Middle frontal gyrus (tissue), 1 donor: ENCODE data around the gene APOBEC3F.
A peak's percentile ranks its signal among the peaks of the same experiment; 100 is the strongest.
"Not testable (repeated sequence)": the region's sequence is repeated elsewhere in the genome, so short reads cannot be mapped to it uniquely, and the experiment has no call there.

Experiments used
- DNase-seq: peaks from one replicate; pipeline ENCODE4 v3.0.0-alpha.2; 2015; ENCODE audit warnings: low spot score; ENCODE audit errors: extremely low spot score

Gene APOBEC3F

DNA sequence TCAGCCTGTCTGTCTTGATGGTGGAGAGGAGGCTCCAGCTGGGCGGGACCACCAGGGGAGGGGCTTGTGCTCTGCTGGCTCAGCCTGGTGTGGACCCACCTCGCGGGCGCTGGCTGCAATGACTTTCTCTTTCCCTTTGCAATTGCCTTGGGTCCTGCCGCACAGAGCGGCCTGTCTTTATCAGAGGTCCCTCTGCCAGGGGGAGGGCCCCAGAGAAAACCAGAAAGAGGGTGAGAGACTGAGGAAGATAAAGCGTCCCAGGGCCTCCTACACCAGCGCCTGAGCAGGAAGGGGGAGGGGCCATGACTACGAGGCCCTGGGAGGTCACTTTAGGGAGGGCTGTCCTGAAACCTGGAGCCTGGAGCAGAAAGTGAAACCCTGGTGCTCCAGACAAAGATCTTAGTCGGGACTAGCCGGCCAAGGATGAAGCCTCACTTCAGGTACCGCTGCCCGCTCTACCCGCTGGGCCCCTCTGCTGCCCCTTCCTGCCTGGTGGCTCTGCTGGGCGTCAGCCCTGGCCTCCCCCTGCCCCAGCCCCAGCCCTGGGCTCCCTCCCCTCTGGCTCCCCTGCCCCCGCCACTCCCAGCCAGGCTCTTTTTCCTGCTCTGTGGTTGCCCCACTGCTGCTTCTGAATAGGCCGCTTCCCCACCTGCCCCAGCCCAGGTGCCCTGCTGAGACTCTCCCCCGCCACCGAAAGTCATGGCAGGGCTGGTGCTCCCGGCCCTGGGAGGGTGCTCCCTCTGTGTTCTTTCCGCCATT is at the start of gene APOBEC3F:
Gene APOBEC3F, plus strand, starts transcription at position 327 of the 759 bp plus-strand sequence. Its CDS starts 97 bp downstream, at position 424.
- not testable (repeated sequence) for DNase-seq

DNA sequence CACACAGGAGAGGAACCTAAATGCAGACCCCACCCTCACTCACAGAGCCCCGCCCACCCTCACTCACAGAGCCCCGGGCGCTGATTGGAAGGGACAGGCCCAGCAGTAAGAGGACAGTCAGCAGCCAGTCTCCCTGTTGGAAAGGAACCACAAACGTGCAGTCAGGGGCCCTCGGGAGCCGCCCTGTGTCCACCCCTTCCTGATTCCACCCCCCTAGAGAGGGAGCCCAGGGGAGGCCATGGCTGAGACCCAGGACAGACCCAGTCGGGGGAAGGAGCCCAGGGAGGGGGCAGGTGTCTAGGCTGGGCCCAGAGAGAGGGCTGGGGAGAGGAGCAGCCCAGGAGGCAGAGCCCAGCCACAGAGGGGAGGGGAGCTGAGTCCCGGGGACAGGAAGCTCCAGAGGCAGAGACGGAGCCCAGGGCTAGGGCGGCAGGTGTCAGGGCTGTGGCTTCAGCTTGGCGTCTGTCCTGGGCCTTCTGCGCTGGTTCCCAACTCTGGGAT is 47.7 kb upstream of the APOBEC3F start:
- DNase-seq, result not testable (repeated sequence)

DNA sequence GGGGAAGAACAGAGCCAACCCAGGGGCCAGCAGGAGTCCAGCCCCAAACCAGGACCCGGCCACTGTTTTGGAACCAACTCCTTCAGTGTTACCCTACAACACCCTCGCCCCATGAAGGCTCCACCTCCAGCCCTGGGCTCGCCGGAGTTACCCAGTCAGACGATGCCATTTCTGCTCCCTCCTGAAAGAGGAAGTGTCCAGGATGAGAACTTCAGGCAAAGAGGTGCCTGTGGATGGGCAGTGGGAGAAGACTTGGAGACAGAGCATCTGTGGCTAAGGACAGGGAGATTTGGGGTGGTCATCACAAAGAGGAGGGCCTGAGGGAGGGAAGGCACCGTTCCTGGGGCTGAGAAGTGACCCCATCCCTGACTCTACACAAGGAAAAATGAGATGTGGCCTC is 44.6 kb upstream of the APOBEC3F start:
- DNase-seq, result no peak

DNA sequence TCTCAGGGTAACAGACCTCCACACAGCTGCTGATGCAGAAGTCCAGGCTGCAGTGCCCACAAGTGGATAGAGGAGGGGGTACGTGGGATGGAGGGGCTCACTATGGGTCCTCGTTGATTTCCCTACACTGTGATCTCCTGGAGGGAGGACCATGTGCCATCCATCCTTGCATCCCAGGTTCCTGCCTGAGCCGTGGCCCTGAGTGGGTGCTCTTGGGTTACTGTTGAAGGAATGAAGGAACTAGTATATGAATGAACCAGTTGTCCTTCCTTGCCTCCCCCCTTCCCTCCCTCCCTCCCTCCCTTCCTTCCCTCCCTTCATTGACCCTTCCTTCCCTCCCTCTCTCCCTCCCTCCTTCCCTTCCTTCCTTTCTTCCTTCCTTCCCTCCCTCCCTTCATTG is 43.1 kb upstream of the APOBEC3F start:
- no peak for DNase-seq

DNA sequence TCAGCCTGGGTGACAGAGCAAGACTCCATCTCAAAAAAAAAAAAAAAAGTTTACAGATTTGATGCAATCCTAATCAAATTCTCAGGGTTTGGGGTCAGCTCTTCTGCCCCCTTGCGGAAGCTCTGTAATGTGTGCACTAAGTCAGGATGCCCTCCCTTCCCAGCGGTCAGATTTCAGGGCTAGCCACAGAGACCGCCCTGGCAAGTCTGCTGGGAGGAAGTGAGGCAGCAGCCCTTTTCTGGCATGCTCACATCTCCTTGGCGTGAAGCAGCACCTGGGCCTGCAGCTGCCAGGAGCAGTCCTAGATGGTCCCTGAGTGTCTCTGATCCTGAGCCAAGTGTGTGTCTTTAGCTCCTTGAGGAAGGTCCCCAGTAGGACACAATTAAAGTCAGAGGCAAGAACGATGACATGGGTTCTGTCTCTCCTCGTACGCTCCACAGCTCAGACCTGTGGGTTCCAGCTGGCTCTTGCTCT is 37.5 kb upstream of the APOBEC3F start:
- no peak for DNase-seq

DNA sequence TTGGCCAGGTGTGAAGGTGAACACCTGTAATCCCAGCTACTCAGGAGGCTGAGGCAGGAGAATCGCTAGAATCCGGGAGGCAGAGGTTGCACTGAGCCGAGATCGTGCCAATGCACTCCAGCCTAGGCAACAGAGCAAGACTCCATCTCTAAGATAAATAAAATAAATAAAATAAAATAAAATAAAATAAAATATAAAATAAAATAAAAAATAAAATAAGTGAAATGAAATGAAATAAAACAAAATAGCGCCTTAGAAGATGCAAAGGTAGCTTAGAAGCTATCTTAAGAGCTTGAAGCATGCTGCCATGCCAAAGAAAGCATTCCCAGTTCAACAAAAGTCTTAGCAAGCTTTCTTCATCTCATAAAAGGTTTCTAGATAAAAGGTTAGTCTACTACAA is 33.5 kb upstream of the APOBEC3F start:
- no peak for DNase-seq

DNA sequence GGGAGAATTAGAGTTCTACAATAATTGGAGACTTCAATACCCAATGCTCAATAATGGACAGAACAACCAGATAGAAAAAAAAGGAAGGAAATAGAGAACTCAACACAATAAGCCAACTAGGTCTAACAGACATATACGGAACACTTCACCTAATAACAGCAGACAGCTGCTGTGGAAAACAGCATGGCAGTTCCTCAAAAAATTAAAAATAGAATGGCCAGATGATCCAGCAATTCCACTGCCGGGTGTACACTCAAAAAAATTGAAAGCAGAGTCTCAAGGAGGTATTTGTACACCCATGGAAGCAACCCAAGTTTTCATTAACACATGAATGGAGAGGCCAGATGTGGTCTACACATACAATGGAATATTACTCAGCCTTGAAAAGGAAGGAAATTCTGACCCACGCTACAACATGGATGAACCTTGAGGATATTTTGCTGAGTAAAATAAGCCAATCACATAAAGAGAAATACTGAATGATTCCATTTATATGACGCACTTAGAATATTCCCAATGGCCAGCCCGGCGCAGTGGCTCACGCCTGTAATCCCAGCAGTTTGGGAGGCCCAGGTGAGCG is 32.3 kb upstream of the APOBEC3F start:
- not testable (repeated sequence) for DNase-seq

DNA sequence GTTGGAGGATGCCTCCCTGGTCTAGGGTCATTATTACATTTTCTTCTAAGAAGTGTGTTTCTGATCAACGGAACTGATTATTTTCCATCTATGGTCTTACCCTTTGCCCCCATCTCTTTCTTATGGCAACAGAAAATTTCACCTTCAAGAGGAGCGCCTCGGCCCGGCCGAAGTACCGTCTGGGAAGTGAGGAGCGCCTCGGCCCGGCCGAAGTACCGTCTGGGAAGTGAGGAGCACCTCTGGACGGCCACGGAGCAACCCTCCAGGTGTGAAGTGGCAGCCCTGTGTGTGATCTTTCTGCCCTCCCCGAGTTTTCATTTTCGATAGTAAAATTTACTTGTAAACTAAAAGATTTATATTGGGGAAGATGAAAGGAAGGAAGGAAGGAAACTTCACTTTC is 29.7 kb upstream of the APOBEC3F start:
- DNase-seq, result no peak

DNA sequence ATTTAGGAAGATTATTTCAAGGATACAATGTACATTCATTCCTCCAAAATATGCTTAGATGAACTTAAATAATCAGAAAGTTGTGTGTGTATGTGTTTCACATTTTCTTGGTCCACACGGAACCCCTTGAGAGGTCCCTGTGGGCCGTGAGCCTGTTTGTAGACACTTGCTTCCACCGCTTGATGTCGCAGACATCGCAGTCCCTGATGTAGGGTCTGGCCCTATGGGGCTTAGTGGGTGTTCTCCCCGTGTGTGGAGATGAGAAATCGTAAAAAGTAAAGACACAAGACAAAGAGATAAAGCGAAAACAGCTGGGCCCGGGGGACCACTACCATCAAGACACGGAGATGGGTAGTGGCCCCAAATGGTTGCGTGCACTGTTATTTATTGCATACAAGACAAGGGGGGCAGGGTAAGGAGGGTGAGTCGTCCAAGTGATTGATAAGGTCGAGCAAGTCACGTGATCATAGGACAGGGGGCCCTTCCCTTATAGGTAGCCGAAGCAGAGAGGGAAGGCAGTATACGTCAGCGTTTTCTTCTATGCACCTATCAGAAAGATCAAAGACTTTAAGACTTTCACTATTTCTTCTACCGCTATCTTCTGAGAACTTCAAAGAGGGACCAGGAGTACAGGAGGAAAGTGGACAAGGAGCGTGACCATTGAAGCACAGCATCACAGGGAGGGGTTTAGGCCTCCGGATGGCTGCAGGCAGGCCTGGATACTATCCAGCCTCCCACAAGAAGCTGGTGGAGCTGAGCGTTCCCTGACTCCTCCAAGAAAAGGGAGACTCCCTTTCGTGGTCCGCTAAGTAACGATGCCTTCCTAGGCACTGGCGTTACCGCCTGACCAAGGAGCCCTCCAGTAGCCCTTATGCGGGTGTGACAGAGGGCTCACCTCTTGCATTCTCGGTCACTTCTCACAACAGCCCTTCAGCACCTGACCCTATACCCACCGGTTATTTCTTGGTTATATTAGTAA is 27.8 kb upstream of the APOBEC3F start:
- no peak for DNase-seq

DNA sequence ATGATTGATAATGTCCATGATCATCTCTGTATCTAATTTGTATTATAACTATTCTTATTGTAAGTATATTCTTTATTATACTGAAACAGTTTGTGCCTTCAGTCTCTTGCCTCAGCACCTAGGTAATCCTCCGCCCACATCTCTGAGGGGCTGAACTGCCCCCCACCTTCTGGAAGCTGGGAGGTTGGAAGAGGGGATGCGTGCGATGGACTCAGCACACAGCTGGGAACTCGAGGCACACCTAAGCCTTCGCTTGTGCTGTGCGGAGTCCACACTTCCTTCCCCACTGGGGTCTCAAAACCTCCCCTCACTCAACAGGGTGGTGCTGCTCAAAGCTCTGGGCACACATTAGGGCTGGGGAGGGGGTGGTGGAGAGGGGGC is 27.1 kb upstream of the APOBEC3F start:
- DNase-seq, result not testable (repeated sequence)

DNA sequence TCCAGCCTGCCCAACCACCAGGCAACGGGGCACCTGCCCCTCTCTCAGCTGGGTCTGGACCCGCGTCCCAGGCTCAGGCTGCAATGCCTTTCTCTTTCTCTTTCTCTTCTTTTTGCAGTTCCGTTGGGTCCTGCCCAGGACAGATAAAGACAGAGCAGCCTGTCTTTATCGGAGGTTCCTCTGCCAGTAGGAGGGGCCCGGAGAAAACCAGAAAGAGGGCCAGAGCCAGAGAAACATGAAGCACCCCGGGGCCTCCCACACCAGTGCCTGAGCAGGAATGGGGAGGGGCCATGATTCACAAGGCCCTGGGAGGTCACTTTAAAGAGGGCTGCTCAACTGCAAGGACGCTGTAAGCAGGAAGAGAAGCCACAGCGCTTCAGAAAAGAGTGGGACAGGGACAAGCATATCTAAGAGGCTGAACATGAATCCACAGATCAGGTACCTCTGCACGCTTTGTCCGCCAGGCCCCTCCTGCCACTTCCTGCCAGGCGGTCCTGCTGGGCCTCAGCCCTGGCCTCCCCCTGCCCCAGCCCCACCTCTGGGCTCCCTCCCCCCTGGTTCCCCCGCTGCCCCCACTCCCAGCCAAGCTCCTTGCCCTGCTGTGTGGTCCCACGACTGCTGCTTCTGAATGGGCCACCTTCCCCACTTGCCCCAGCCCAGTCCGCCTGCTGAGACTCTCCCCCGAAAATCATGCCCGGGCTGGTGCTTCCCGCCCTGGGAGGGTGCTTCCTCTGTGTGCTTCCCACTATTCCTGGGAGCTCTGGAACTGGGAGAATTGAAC is 26.5 kb upstream of the APOBEC3F start, which contains the start of gene APOBEC3C:
Gene APOBEC3C, plus strand, starts transcription at position 316 of the 781 bp plus-strand sequence. Its CDS starts 106 bp downstream, at position 422.
- peak; percentile 3 for DNase-seq

DNA sequence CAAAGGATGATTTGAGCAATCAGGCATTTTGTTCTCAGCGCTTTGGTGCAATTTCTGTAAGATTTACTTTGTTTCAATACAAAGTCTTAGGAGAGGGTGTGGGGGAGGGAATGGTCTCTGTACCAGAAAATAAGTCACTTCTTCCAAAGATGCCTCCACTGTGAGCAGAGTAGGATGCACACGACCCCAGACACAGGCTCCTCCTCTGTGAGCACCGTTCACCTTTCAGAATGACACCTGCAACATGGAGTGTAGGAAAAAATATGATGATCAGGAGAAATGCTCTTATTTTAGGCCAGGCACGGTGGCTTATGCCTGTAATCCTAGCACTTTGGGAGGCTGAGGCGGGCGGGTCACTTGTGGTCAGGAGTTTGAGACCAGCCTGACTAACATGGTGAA is 25.9 kb upstream of the APOBEC3F start:
- DNase-seq, result not testable (repeated sequence)

DNA sequence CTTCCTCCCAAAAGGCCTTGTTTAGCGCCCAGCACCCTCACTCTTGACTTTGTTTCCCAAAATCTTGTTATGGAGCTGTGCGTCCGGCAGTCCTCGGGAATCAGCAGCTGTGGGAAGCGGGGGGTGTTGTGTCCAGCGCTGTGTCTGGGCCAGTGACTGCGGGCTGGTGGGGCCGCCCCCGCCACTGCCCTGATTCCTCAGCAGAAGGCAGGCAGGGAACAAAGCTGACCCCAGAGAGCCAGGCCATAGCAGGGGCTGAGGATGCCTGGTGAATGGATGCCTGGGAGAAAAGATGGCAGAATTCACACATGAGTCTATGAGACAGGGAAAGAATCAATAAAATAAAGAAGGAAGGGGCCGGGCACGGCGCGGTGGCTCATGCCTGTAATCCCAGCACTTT is 24.1 kb upstream of the APOBEC3F start:
- DNase-seq, result no peak

DNA sequence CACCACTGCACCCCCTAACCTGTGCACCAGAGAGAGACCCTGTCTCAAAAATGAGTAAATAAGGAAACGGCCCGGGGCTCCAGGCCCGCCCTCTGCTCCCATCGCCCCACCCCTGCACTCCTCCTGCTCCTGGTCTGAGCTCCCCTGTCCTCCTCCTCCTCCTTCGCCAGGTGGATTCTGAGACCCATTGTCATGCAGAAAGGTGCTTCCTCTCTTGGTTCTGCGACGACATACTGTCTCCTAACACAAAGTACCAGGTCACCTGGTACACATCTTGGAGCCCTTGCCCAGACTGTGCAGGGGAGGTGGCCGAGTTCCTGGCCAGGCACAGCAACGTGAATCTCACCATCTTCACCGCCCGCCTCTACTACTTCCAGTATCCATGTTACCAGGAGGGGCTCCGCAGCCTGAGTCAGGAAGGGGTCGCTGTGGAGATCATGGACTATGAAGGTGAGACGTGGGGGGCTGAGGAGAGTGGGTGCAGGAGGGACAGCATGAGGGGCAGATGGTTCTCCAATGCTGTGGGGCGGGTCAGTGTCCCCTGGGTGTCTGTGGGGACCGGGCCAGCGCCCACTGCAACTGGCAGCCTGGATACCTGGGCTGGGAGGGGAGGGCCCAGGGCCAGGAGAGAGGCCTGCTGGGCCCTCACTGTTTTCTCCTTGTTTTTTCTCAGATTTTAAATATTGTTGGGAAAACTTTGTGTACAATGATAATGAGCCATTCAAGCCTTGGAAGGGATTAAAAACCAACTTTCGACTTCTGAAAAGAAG is 22.9 kb upstream of the APOBEC3F start:
- DNase-seq, result no peak

DNA sequence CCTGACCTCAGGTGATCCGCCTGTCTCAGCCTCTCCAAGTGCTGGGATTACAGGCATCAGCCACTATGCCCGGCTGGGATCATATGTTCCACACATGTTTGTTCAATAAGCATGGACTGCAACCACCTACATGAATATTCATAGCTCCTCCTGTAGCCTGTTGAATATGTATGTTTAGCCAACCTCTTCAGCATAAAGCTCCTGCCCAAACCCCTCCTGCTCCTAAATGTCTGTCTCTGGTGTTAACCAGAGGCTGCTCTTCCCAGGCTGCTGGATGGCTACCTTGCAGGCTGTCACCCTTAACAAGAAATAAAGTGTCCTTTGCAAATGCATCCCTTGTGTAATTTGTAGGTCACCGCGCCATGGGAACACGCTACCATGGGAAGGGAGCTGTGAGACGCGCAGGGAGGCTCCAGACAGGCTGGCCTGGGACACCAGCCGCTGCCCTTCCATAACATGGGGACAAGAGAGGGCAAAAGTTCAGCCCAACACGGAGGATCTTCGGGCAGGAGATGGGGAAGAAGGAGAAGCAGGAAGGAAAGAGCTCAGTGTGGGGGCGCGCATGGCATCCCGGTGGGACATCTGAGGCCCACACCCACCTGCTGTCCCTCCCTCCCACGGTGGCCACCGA is 20.5 kb upstream of the APOBEC3F start:
- not testable (repeated sequence) for DNase-seq

DNA sequence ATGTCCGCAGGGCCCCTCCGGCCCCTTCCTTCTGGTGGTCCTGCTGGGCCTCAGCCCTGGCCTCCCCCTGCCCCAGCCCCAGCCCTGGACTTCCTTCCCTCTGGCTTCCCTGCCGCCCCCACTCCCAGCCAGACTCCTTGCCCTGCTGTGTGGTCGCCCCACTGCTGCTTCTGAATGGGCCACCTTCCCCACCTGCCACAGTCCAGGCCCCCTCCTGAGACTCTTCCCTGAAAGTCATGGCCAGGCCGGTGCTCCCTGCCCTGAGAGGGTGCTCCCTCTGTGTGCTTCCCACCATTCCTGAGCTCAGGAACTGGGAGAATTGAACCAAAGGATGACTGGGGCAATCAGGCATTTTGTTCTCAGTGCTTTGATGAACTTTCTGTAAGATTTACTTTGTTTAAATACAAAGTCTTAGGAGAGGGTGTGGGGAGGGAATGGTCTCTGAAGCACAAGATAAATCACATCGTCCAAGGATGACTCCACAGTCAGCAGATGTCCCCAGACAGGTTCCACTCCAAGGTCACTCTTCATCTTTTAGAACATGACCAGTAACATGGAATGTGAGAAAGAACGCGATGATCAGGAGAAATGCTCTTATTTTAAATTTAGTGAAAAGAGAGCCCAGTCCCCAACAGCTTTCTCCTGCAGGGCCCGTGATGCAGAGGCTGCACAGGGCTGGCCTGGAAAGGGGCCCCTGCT is 19.0 kb upstream of the APOBEC3F start:
- DNase-seq, result no peak

DNA sequence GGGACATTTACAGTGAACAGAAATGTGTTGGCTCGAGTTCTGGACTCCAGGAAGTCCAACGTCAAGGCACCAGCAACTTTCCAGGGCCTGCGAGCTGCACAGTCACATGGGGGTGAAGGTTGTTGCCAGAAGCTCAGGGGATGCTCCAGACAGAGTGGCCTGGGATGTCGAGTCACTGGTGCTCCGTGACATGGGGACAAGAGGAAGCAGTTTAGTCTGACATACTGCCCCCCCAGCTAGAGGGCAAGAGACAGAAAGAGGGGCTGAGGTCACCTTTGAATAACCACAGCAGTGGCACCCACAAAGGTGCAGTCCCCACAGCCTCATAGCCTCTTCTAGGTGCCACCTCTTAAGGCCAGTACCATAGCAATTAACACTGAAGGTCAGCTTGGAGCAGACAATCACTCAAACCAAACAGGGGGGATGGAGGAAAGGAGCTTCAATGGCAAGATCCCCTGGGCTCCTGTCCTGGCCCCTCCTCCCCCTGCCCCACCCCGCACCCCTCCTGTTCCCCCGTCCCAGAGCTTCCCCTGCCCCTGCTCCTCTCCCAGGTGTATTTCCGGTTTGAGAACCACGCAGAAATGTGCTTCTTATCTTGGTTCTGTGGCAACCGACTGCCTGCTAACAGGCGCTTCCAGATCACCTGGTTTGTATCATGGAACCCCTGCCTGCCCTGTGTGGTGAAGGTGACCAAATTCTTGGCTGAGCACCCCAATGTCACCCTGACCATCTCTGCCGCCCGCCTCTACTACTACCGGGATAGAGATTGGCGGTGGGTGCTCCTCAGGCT is 15.9 kb upstream of the APOBEC3F start:
- no peak for DNase-seq
